WTC11 (cell line): Measurements from ENCODE around the gene ERC2.

ENCODE experiments used
- CREB1 ChIP-seq: sonication (generic); formaldehyde crosslinking; IDR thresholded peaks from 2 replicates; pipeline ENCODE4 v1.8.0; 2023; ENCODE audit warnings: mild to moderate bottlenecking, missing genetic modification reagents
- CTCF ChIP-seq: fragments of 200-600 bp; IDR thresholded peaks from 2 replicates; pipeline ENCODE4 v1.8.0; 2022; ENCODE audit warnings: antibody characterized with exemption
- ESRRA ChIP-seq: sonication (generic); formaldehyde crosslinking; IDR thresholded peaks from 2 replicates; pipeline ENCODE4 v1.8.1; 2022; ENCODE audit warnings: mild to moderate bottlenecking, missing genetic modification reagents, borderline replicate concordance
- FOXJ3 ChIP-seq: sonication (generic); formaldehyde crosslinking; IDR thresholded peaks from 2 replicates; pipeline ENCODE4 v1.9.0; 2021; ENCODE audit warnings: missing genetic modification reagents, mild to moderate bottlenecking, borderline replicate concordance
- FOXP4 ChIP-seq: sonication (generic); formaldehyde crosslinking; IDR thresholded peaks from 2 replicates; pipeline ENCODE4 v1.8.0; 2022; ENCODE audit warnings: mild to moderate bottlenecking, missing genetic modification reagents
- NFE2L1 ChIP-seq: sonication (generic); formaldehyde crosslinking; IDR thresholded peaks from 2 replicates; pipeline ENCODE4 v1.8.1; 2023; ENCODE audit warnings: missing genetic modification reagents
- NR3C1 ChIP-seq: sonication (generic); formaldehyde crosslinking; conservative IDR thresholded peaks from 2 replicates; pipeline ENCODE4 v1.8.1; 2023; ENCODE audit warnings: low read depth, mild to moderate bottlenecking, missing genetic modification reagents
- SMAD4 ChIP-seq: sonication (generic); formaldehyde crosslinking; IDR thresholded peaks from 2 replicates; pipeline ENCODE4 v1.8.0; 2022; ENCODE audit warnings: mild to moderate bottlenecking, missing genetic modification reagents
- SP1 ChIP-seq: sonication (generic); formaldehyde crosslinking; conservative IDR thresholded peaks from 2 replicates; pipeline ENCODE4 v1.8.1; 2022; ENCODE audit warnings: missing genetic modification reagents
- USF2 ChIP-seq: sonication (generic); formaldehyde crosslinking; IDR thresholded peaks from 2 replicates; pipeline ENCODE4 v1.8.1; 2023; ENCODE audit warnings: mild to moderate bottlenecking, missing genetic modification reagents, moderate library complexity
- ZNF121 ChIP-seq: sonication (generic); formaldehyde crosslinking; IDR thresholded peaks from 2 replicates; pipeline ENCODE4 v1.8.0; 2023; ENCODE audit warnings: missing genetic modification reagents
- ZSCAN18 ChIP-seq: fragments of 250-450 bp; sonication (Bioruptor Pico); IDR thresholded peaks from 2 replicates; pipeline ENCODE4 v2.1.2; 2022; ENCODE audit warnings: mild to moderate bottlenecking, moderate library complexity
- TF ChIP-seq, protein P1 (sequence below): sonication (generic); formaldehyde crosslinking; IDR thresholded peaks from 2 replicates; pipeline ENCODE4 v1.8.0; 2023; ENCODE audit warnings: mild to moderate bottlenecking, missing genetic modification reagents
- TF ChIP-seq, protein P2 (sequence below): sonication (generic); formaldehyde crosslinking; IDR thresholded peaks from 2 replicates; pipeline ENCODE4 v1.8.0; 2022; ENCODE audit warnings: mild to moderate bottlenecking, missing genetic modification reagents

DNA sequence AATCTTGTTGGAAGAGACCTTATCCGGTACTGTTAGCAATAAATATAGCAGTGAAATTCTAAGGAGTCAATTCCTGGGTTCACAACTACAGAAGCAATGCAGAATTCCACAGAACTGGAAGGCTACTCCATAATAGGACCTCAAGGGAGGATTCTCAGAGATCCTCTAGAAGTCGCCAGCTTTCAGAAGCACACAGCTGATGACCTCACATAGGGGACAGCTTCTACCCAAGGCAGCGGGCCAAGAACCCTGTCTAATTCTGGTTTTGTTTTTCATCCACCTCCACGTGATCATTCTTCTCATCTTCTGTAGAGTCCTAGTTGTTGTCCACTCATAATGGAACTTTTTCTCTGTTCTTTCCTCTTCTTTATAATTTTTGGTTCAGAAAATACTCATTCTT is 99.4 kb downstream of the ERC2 start:
- TF ChIP-seq ZSCAN18 (no peak), ZNF121 (CRISPR knock-in tag) (no peak), FOXP4 (CRISPR knock-in tag) (no peak), CREB1 (no peak), CTCF (no peak), ESRRA (CRISPR knock-in tag) (no peak), NR3C1 (no peak), NFE2L1 (CRISPR knock-in tag) (no peak), SMAD4 (CRISPR knock-in tag) (no peak), USF2 (no peak), SP1 (CRISPR knock-in tag) (no peak), FOXJ3 (CRISPR knock-in tag) (no peak)
- TF ChIP-seq, protein P1, sequence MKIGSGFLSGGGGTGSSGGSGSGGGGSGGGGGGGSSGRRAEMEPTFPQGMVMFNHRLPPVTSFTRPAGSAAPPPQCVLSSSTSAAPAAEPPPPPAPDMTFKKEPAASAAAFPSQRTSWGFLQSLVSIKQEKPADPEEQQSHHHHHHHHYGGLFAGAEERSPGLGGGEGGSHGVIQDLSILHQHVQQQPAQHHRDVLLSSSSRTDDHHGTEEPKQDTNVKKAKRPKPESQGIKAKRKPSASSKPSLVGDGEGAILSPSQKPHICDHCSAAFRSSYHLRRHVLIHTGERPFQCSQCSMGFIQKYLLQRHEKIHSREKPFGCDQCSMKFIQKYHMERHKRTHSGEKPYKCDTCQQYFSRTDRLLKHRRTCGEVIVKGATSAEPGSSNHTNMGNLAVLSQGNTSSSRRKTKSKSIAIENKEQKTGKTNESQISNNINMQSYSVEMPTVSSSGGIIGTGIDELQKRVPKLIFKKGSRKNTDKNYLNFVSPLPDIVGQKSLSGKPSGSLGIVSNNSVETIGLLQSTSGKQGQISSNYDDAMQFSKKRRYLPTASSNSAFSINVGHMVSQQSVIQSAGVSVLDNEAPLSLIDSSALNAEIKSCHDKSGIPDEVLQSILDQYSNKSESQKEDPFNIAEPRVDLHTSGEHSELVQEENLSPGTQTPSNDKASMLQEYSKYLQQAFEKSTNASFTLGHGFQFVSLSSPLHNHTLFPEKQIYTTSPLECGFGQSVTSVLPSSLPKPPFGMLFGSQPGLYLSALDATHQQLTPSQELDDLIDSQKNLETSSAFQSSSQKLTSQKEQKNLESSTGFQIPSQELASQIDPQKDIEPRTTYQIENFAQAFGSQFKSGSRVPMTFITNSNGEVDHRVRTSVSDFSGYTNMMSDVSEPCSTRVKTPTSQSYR = no peak
- TF ChIP-seq, protein P2, sequence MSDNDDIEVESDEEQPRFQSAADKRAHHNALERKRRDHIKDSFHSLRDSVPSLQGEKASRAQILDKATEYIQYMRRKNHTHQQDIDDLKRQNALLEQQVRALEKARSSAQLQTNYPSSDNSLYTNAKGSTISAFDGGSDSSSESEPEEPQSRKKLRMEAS = no peak
